Duodenal mucosa (tissue), 2 donors: ENCODE measurements around the gene MDN1.

Source experiments
- H3K27ac ChIP-seq: one replicate; pipeline ENCODE4 v1.7.0; 2013; ENCODE audit warnings: low read depth, low read length
- H3K27me3 ChIP-seq, 2 donors: one replicate each; pipeline ENCODE4 v1.7.0; 2013; ENCODE audit warnings: low read length in 2 of 2, control low read depth in 1 of 2; ENCODE audit not compliant: insufficient read depth in 2 of 2, control insufficient read depth in 1 of 2
- H3K36me3 ChIP-seq, 2 donors: one replicate each; pipeline ENCODE4 v1.7.0; 2013; ENCODE audit warnings: low read length in 2 of 2, control low read depth in 1 of 2; ENCODE audit not compliant: insufficient read depth in 2 of 2, control insufficient read depth in 1 of 2
- H3K4me1 ChIP-seq, 2 donors: one replicate each; pipeline ENCODE4 v1.7.0; 2013; ENCODE audit warnings: low read length in 2 of 2, control low read depth in 1 of 2; ENCODE audit not compliant: insufficient read depth in 2 of 2, control insufficient read depth in 1 of 2
- H3K4me3 ChIP-seq, 2 donors: one replicate each; pipeline ENCODE4 v1.7.0; 2013; ENCODE audit warnings: low read length in 2 of 2, low read depth in 1 of 2
- H3K9ac ChIP-seq, 2 donors: one replicate each; pipeline ENCODE4 v1.7.0; 2013; ENCODE audit warnings: low read length in 2 of 2, low read depth in 1 of 2
- H3K9me3 ChIP-seq, 2 donors: one replicate each; pipeline ENCODE4 v1.7.0; 2013; ENCODE audit warnings: low read length in 2 of 2, control low read depth in 1 of 2; ENCODE audit not compliant: control insufficient read depth in 1 of 2

The MDN1 gene

GRCh38 chr6:89599727-89600126 lies 219.9 kb downstream of the MDN1 start:
- no peak overlapping the region for H3K27ac ChIP-seq
- H3K27me3 ChIP-seq, result no peaks in the 10 kb centered on the region
- no peaks in the 10 kb centered on the region for H3K4me1 ChIP-seq
- H3K9ac ChIP-seq, result no peak overlapping the region
- H3K4me3 ChIP-seq, result no peak overlapping the region
- H3K9me3 ChIP-seq, result no peaks in the 10 kb centered on the region
- H3K36me3 ChIP-seq, result no peaks in the 10 kb centered on the region

GRCh38 chr6:89597988-89598387 lies 221.6 kb downstream of the MDN1 start:
- Histone ChIP-seq H3K9me3 (no peaks in the 10 kb centered on the region), H3K4me3 (no peak overlapping the region), H3K4me1 (no peaks in the 10 kb centered on the region), H3K9ac (no peak overlapping the region), H3K27ac (no peak overlapping the region), H3K27me3 (no peaks in the 10 kb centered on the region), H3K36me3 (no peaks in the 10 kb centered on the region)

GRCh38 chr6:89597372-89597771 lies 222.2 kb downstream of the MDN1 start:
- Histone ChIP-seq H3K4me1 (no peaks in the 10 kb centered on the region), H3K9me3 (no peaks in the 10 kb centered on the region), H3K9ac (no peak overlapping the region), H3K27ac (no peak overlapping the region), H3K27me3 (no peaks in the 10 kb centered on the region), H3K36me3 (no peaks in the 10 kb centered on the region), H3K4me3 (no peak overlapping the region)

- Histone ChIP-seq H3K4me1 (no peaks in the 10 kb centered on the region), H3K27me3 (no peaks in the 10 kb centered on the region), H3K27ac (no peak overlapping the region), H3K36me3 (no peaks in the 10 kb centered on the region), H3K4me3 (no peak overlapping the region), H3K9ac (no peak overlapping the region), H3K9me3 (no peaks in the 10 kb centered on the region)
Observed at GRCh38 chr6:89596484-89596883, 223.1 kb downstream of the MDN1 start.

- H3K27me3 ChIP-seq, result no peaks in the 10 kb centered on the region
- H3K36me3 ChIP-seq, result no peaks in the 10 kb centered on the region
- H3K4me1 ChIP-seq, result no peaks in the 10 kb centered on the region
- no peak overlapping the region for H3K4me3 ChIP-seq
- no peak overlapping the region for H3K9ac ChIP-seq
- no peak overlapping the region for H3K27ac ChIP-seq
- H3K9me3 ChIP-seq, result no peaks in the 10 kb centered on the region
Observed at GRCh38 chr6:89596056-89596455, 223.5 kb downstream of the MDN1 start.
